ENCODE data around the gene LTC4S.

GRCh38 chr5:179767496-179768100 is 26.2 kb upstream of the LTC4S start:
- TF ChIP-seq POLR2A (IDR thresholded peaks at IDR 0.05) = no peak
- no peak for TF ChIP-seq CTCF (IDR thresholded peaks at IDR 0.05 in 4 of 5, conservative IDR thresholded peaks at IDR 0.05 in 1 of 5)
